ENCODE measurements around the gene SPTBN2.

GRCh38 chr11:66728038-66728692 lies 851 bp downstream of the SPTBN2 start:
- no peak for TF ChIP-seq CTCF (IDR thresholded peaks at IDR 0.05)
- no peak for TF ChIP-seq POLR2A (IDR thresholded peaks at IDR 0.05)
